ENCODE data around the gene LRMDA.

LRMDA gene

DNA sequence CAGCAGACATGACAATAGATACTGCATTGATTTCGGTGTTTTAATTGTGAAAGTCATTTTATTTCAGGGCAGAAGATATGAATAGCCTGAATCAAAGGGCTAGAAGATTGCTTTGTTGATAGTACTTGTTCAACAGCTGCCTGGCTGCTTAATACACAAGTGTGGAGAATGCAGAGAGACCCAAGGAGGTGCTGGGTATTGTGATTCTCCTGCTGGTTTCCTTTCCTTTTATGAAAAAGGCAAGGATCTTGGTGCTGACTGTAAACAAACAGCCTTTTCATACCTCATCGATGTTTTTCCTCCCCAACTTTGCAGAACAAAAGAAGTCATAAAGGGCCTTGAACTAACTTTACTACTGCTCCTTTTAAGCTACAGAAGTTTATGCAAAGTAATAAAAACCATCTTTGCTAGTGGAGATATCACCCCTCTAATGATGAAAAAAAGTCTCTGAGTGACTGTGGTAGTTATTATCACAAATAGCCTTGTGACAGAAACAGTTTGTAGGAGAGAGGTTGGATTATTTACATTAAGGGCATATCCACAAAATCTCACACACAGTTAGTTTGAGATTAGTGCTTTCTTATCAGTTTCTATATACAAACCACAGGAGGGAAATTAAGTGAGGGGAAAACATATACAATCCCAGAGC is 800.0 kb downstream of the LRMDA start:
- ATAC-seq = no peak
- Mint-ChIP-seq H3K4me1 (peaks cover 5% of the 10 kb centered on the region), H3K36me3 (no peaks in the 10 kb centered on the region), H3K9me3 (no peaks in the 10 kb centered on the region), H3K27me3 (no peaks in the 10 kb centered on the region), H3K4me3 (no peak overlapping the region), H3K27ac (no peak overlapping the region)

DNA sequence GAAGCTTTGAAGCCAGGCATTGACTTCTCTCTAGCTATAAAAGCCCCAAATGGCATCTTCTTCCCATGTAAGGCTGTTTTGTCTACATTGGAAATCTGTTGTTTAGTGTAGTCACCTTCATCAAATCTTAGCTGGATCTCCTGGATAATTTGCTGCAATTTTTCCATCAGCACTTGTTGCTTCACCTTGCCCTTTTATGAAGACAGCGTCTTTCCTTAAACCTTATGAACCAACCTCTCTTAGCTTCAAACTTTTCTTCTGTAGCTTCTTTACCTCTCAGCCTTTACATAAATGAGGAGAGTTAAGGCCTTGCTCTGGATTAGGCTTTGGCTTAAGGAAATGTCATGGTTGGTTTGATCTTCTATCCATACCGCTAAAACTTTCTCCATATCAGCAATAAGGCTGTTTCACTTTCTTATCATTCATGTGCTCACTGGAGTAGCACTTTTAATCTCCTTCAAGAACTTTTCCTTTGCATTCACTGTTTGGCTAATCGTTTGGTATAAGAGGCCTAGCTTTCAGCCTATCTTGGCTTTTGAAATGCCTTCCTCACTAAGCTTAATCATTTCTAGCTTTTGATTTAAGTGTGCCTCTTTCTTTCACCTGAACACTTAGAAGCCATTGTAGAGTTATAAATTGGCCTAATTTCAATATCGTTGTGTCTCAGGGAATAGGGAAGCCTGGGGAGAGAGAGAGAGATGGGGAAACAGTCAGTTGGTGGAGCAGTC is 803.2 kb downstream of the LRMDA start:
- no peak overlapping the region for H3K27ac Mint-ChIP-seq
- H3K36me3 Mint-ChIP-seq = no peaks in the 10 kb centered on the region
- peaks cover 5% of the 10 kb centered on the region for H3K4me1 Mint-ChIP-seq
- no peak for ATAC-seq
- no peak overlapping the region for H3K4me3 Mint-ChIP-seq
- H3K9me3 Mint-ChIP-seq = peaks cover 2% of the 10 kb centered on the region
- H3K27me3 Mint-ChIP-seq = no peaks in the 10 kb centered on the region

DNA sequence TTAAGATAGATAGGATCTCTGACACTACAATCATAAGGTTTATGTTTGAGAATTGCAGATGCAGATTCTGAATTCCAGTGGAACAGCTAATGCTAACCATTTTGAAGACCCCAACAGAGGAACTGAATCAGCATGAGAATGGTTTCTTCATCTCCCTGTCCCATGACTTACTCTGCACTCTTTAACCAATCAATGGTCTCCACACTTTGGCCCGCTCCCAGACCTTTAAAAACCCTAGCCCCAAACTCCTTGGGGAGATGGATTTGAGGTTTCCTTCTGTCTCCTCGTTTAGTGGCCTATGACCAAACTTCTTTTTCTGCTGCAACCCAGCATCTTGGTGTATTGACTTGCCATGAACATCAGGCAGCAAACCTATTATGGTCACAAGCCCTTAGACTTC is 804.9 kb downstream of the LRMDA start:
- Mint-ChIP-seq H3K27me3 (no peaks in the 10 kb centered on the region), H3K36me3 (no peaks in the 10 kb centered on the region), H3K4me3 (no peak overlapping the region), H3K27ac (no peak overlapping the region), H3K9me3 (peaks cover 7% of the 10 kb centered on the region), H3K4me1 (no peaks in the 10 kb centered on the region)
- ATAC-seq = no peak

DNA sequence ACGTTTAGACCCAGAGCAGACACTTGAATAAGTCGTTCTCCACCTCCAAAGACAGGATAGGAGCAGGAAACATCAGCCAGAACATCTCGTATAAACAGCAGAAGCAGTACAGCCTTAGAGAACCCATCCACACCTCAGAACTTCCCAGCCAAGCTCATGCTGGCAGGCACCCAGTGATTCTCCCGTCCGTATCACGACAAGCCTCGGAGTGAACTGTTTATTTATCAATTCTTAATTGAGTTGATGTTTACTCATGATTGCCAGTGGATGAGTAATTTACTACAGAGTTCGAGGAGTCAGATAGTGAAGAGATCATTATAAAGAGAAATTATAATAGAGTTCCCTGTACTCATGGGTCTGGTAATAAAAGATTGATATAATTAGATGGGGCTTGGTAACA is 811.5 kb downstream of the LRMDA start:
- no peak for ATAC-seq
- H3K9me3 Mint-ChIP-seq = peaks cover 7% of the 10 kb centered on the region
- no peaks in the 10 kb centered on the region for H3K4me1 Mint-ChIP-seq
- no peak overlapping the region for H3K4me3 Mint-ChIP-seq
- no peaks in the 10 kb centered on the region for H3K27me3 Mint-ChIP-seq
- no peaks in the 10 kb centered on the region for H3K36me3 Mint-ChIP-seq
- no peak overlapping the region for H3K27ac Mint-ChIP-seq

GRCh38 chr10:76244061-76244686 is 812.8 kb downstream of the LRMDA start:
- no peaks in the 10 kb centered on the region for H3K27me3 Mint-ChIP-seq

DNA sequence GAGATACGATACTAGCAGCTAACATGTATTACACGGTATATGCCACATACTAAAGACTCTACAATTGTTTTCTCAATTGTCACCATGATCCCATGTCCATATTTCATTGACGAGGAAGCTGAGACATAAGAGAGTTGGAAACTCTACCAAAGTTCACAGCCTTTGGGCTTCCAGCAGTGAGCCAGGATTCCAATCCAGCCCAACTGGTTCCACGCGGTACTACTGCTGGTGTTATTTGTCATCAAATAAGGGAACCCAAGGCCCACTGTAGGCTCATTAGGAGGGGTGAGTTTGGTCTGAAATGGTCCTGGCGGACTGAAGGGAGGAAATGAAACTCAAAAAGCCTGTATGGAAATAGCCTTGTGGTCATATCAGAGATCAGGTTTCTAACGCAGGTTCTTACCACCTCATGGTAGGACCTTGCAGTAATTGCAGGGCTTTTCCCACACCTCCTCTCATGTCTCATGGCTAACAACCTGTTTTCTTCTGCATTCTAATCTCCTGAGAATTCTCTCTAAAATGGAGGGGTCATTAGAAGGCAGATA is 814.6 kb downstream of the LRMDA start:
- H3K27me3 Mint-ChIP-seq = no peaks in the 10 kb centered on the region
- no peak overlapping the region for H3K4me3 Mint-ChIP-seq
- no peaks in the 10 kb centered on the region for H3K4me1 Mint-ChIP-seq
- no peak overlapping the region for H3K27ac Mint-ChIP-seq
- H3K9me3 Mint-ChIP-seq = no peaks in the 10 kb centered on the region
- no peaks in the 10 kb centered on the region for H3K36me3 Mint-ChIP-seq
- ATAC-seq = no peak

More at GRCh38 chr10:76244061-76244686, 812.8 kb downstream of the LRMDA start:
- Mint-ChIP-seq H3K36me3 (no peaks in the 10 kb centered on the region), H3K4me3 (no peak overlapping the region), H3K9me3 (peaks cover 7% of the 10 kb centered on the region), H3K4me1 (no peaks in the 10 kb centered on the region), H3K27ac (no peak overlapping the region)
- ATAC-seq = no peak

DNA sequence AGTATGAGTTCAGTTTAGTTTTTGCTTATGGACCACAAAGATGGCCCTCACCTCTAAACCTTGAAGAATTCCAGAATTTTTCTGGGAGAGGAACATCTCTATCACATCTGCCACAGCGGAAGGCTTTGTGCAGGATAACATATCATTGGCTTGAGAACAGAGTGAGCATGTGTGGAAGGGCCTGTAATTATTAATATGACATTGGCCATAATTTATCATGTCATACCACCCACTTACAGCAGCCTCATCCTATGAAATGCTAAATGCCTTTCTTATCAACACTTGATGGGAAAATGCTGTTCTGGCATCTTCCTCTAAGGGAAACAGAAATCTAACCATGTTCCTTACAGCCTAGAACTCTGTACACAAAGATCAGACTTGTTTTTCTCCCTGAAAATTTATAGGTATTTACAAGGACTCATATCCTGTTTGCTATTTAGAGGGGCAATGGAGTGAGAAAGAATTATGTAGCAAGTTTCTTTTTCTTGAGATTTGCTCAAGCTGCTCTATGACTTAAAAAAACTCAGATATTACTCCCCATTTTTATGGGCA is 817.3 kb downstream of the LRMDA start:
- no peaks in the 10 kb centered on the region for H3K4me1 Mint-ChIP-seq
- H3K27me3 Mint-ChIP-seq = no peaks in the 10 kb centered on the region
- no peaks in the 10 kb centered on the region for H3K36me3 Mint-ChIP-seq
- ATAC-seq = no peak
- H3K9me3 Mint-ChIP-seq = no peaks in the 10 kb centered on the region
- no peak overlapping the region for H3K4me3 Mint-ChIP-seq
- H3K27ac Mint-ChIP-seq = no peak overlapping the region

DNA sequence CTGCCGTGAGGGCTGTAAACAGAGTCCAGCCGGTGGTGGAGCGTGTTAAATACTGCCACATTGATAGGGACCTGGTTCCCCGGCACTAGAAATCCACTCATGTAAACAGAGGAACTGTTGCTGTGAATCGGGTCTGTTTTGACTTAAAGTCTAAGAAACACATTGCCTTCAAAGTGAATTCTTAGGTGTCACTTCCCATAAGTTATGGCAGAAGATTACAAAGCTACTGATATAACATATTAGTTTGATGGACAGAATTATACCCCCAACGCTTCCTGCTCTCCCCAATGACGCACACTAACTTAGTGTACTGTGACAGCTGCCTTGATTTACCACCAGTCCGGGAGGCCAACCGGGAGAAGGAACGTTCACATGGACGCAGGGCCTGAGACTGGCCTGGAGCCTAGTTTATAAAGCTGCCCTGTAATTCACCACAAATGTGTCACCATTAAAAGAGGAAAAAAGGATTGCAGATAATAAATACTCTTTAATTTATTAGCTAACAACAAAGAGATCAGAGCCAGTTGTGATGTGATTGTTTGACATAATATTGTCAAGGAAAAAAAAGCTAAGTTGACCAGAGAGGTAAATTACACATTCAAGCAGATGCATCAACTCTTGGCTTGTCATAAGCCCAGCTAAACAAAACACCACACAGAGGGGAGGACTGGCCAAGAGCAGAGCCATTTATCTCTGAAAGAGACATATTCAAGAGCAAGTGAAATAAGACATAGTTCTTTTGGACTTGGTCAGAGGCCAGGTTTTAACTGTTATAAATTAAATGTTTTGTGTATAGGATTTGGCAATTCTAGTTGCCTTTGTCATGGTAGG is 820.6 kb downstream of the LRMDA start:
- Mint-ChIP-seq H3K4me1 (no peaks in the 10 kb centered on the region), H3K27ac (no peak overlapping the region), H3K27me3 (no peaks in the 10 kb centered on the region), H3K9me3 (no peaks in the 10 kb centered on the region), H3K4me3 (no peak overlapping the region), H3K36me3 (no peaks in the 10 kb centered on the region)
- no peak for ATAC-seq

- Mint-ChIP-seq H3K9me3 (no peaks in the 10 kb centered on the region), H3K27ac (no peak overlapping the region), H3K4me3 (no peak overlapping the region), H3K36me3 (no peaks in the 10 kb centered on the region), H3K27me3 (no peaks in the 10 kb centered on the region), H3K4me1 (no peaks in the 10 kb centered on the region)
- ATAC-seq = no peak
Observed at GRCh38 chr10:76252733-76253132, 821.3 kb downstream of the LRMDA start.

DNA sequence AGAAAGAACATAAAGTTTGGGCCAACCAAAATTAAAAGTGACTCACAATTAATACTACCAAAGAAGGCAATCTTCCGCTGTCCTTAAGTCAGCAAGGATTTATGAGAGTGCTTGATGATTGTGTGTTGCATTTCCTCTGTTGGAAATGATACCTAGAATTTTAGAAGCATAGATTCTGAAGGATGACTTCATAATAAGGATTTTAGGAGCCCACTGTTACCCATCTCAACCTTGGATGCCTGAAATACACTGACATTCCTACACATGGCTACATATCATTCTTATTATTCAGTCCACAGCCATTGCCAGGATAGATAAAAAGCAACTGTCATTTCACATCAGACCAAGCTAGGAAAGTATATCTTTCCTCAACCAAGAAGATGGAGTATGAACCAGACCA is 823.8 kb downstream of the LRMDA start:
- Mint-ChIP-seq H3K4me1 (no peaks in the 10 kb centered on the region), H3K27ac (no peak overlapping the region), H3K9me3 (peaks cover 11% of the 10 kb centered on the region), H3K27me3 (no peaks in the 10 kb centered on the region), H3K4me3 (no peak overlapping the region), H3K36me3 (no peaks in the 10 kb centered on the region)
- ATAC-seq = no peak

DNA sequence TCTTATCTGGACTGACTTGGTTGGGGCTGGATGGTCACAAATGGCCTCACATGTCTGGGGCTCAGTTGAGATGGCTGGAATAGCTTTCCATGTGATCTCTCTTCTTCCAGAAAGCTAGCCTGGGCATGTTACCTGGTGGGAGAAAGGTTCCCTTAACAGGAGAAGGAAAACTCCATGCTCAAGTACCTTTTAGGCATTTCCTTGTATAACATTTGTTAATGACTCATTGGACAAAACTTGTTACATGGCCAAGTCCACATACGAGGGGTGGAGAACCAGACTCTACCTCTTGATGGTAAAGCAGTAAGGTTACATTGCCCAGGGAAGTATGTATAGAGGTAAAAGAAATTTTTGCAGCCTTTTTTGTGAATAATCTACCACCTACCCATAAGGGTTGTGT is 826.4 kb downstream of the LRMDA start:
- peaks cover 11% of the 10 kb centered on the region for H3K9me3 Mint-ChIP-seq
- no peak overlapping the region for H3K27ac Mint-ChIP-seq
- no peak overlapping the region for H3K4me3 Mint-ChIP-seq
- H3K4me1 Mint-ChIP-seq = no peaks in the 10 kb centered on the region
- H3K27me3 Mint-ChIP-seq = no peaks in the 10 kb centered on the region
- ATAC-seq = no peak
- no peaks in the 10 kb centered on the region for H3K36me3 Mint-ChIP-seq

DNA sequence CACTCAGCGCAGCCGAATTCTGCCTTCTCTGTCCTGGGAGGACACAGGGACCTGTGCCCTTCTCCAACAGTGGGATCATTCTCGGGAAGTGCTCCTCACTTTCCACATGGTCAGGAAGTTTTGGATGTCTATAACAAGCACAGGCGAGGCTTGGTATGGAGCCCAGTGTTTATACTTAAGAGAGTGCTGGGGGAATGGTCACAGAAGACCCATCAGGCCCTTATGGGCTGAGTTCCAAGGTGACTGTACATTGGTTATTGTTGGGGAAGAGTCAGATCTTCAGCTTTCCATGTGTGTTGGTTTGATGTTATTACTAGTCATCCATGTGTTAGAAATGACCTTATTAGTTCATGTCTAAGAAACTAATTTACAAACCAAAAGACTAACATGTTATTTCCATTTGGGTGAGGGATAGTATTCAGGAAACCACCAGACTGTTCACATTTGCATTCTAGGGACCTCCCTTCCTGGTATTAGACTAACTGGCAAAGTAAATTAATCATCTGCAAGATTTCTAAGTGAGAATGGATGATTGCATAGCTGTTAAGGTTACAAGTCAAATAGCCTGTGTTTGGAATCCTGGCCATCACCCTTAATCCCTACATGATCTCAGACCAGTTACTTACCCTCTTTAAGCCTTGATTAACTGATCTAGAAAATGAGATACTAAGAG is 834.2 kb downstream of the LRMDA start:
- H3K9me3 Mint-ChIP-seq = peaks cover 3% of the 10 kb centered on the region
- no peak overlapping the region for H3K4me3 Mint-ChIP-seq
- H3K27me3 Mint-ChIP-seq = no peaks in the 10 kb centered on the region
- H3K27ac Mint-ChIP-seq = no peak overlapping the region
- H3K4me1 Mint-ChIP-seq = no peaks in the 10 kb centered on the region
- ATAC-seq = no peak
- no peaks in the 10 kb centered on the region for H3K36me3 Mint-ChIP-seq

DNA sequence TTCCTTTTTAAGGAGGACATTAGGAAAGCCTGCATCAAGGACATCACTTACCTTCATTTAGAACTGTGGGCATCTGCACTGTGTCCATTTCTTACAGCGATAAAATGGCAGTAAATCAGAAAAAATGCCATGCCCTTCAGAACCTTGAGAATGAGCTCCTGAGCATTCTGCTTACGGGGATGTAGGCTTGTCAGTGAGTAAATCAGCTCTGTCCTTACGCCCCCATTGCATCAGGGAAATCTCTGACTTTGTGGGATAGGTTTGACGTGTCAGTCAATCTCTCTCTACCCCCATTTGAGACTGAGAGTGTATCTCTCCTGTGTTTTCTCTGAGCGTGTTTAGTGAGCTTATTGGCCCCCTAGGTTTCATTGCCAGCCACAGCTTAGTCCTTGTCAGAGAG is 837.1 kb downstream of the LRMDA start:
- ATAC-seq = no peak
- peaks cover 6% of the 10 kb centered on the region for H3K9me3 Mint-ChIP-seq
- no peaks in the 10 kb centered on the region for H3K36me3 Mint-ChIP-seq
- H3K27me3 Mint-ChIP-seq = no peaks in the 10 kb centered on the region
- no peaks in the 10 kb centered on the region for H3K4me1 Mint-ChIP-seq
- H3K27ac Mint-ChIP-seq = no peak overlapping the region
- no peak overlapping the region for H3K4me3 Mint-ChIP-seq

DNA sequence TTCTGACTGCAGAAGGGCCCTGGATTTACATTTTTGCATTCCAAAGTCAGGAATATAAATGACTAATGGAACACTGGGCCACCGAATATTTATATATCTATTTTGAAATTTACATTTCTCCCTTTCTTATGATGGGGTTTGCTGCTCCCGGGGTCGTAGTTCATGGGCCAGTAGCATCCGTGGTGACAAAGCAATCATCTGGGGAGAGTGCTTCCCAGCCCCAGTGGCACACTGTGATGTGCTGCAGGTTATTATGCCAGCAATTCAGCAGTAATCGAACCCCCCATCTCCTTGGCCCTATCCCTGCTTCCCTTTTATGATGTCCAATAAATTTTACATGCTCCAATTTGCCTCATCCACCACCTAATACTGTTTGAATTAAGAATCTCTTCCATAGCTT is 837.5 kb downstream of the LRMDA start:
- Mint-ChIP-seq H3K4me1 (no peaks in the 10 kb centered on the region), H3K36me3 (no peaks in the 10 kb centered on the region), H3K27ac (no peak overlapping the region), H3K9me3 (peaks cover 6% of the 10 kb centered on the region), H3K4me3 (no peak overlapping the region), H3K27me3 (no peaks in the 10 kb centered on the region)
- ATAC-seq = no peak

All from stimulated activated memory B cell treated with anti-CD40 and anti-IgM and Interleukin-4, amounts not matched to agents 10 μg/mL and 1 μg/mL and 100 μg/mL, for 72 hours (primary cell).